Activated CD4-positive, alpha-beta T cell treated with anti-CD3 and anti-CD28 coated beads, Interleukin-2, amount 50 U/mL, for 1 hour (primary cell): ENCODE measurements around the gene MOSPD3.
"Not testable (repeated sequence)": the region's sequence is repeated elsewhere in the genome, so short reads cannot be mapped to it uniquely, and the experiment has no call there.

ENCODE experiments used
- DNase-seq: peaks from one replicate; pipeline ENCODE4 v3.0.0-alpha.2; 2020

Gene MOSPD3

DNA sequence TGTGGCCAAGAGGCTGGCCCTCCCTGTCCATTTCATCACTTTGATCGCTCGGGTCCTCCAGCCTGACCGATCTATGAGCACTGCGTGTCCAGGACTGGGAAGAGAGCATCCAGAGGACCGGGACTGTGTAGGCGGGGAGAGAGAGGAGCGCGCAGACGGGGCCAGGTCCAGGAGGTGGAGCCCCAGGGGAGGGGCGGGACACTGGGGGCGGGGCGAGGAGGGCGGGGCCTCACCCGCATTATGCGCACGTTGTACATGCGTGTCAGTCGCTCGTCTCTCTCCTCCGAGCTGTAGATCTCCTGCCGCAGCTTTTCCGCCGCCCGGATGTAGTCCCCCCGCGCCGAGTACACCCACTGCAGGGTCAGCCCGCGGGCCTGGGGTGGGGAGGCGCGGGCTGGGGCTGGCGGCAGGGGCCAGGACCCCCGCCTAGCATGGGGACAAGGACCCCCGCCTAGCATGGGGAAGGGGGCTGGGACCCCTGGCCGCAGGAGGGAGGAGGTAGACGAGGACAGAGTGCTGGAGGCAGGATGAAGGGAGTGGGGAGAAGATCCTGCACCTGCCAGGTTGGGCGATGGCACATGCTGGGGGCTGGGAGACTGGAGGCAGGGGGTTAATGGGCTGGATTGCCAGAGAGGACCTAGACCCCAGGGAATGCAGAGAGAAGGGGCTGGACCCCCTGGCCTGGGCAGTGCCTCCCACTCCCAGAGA is 14.3 kb downstream of the MOSPD3 start:
- DNase-seq = peak; percentile 88

DNA sequence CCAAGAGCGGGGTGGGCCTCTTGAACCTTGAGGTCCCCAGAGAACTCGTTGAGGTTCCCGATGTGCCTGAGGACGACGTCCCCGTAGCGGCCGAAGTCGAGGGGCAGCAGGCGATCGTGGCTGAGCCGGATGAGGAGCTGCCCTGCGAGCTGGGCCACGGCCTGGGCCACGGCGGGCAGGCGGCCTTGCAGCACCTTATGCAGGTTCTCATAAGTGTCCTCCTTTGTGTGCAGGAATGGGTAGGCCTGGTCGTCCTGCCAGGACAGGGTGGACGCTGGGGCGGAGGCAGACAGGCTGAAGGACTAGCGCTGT is 14.9 kb downstream of the MOSPD3 start:
- no peak for DNase-seq

GRCh38 chr7:100629117-100629716 is 16.9 kb downstream of the MOSPD3 start:
- no peak for DNase-seq

- DNase-seq = no peak
Measured at GRCh38 chr7:100630066-100630465, 17.7 kb downstream of the MOSPD3 start.

GRCh38 chr7:100632951-100633717 is 20.8 kb downstream of the MOSPD3 start:
- DNase-seq = peak; percentile 47

GRCh38 chr7:100639995-100640516 is 27.7 kb downstream of the MOSPD3 start:
- DNase-seq = no peak

DNA sequence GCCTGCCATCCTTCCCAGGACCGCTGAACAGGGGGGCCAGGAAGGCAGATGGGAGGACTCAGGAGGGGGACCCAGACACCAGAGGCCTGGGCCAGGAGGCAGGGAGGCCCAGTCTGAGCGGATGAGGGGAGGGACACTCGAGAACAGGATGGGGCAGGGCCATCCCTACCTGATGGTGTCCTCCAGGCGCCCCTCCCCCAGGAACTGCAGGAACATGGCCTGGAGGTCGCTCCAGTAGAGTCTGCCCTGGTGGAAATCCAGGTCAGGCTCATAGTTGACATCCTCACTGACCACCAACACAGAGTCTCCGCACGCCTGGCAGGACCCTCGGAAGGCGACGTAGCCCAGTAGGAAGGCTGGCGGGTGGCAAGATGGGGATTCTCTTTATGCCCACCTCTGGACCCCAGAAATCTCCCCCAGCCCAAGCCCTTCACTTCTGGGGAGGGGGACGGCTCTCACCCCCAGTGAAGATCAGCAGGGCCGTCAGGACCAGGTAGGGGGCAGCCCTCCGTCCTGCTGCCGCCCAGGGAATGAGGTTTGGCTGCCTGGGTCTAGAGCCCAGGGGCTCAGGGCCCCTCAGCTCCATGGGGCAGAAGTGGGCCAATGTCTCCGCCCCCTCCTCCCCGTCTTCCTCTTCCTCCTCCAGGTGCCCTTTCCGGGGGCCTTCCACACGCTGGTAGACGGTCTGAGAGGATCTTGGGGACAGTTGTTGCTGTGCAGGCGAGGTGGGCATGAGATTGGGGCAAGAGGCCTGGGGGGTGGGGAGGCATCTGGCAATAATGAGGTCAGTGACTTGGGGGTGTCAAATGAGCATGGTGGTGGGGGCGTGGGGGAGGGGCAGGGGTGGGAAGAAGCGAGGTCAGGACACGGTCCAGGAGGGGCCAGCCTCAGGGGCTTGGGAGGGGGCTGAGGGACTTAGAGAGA is 28.4 kb downstream of the MOSPD3 start:
- DNase-seq = no peak

DNA sequence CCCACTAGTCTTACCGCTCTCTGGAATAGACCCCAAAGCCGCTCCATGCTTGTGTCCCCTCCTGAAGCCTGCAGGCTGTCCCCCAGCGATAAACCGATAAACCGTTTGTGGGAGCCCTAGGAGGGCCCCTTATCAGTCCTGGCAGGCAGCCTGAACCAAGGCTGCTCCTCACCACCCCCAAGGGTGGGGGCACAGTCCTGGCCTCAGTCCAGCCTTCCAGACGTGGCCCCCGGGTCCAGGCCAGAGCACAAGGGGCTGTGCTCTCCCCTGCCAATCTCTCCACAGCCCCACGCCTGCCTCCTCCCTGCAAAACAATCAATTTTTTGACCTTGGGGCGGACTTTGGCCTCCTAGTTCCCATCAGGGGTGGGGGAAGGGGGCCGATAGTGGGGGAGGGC is 29.1 kb downstream of the MOSPD3 start, which contains the start of gene TFR2:
Gene TFR2 (minus strand): TSS at position 90 of the 397 bp plus-strand sequence. CDS start 43 bp downstream, at position 47.
- DNase-seq = no peak

- DNase-seq = no peak
Measured at GRCh38 chr7:100641860-100642533, 29.7 kb downstream of the MOSPD3 start.

GRCh38 chr7:100642534-100642907 is 30.2 kb downstream of the MOSPD3 start:
- no peak for DNase-seq

GRCh38 chr7:100649826-100650565 is 37.7 kb downstream of the MOSPD3 start:
- no peak for DNase-seq

DNA sequence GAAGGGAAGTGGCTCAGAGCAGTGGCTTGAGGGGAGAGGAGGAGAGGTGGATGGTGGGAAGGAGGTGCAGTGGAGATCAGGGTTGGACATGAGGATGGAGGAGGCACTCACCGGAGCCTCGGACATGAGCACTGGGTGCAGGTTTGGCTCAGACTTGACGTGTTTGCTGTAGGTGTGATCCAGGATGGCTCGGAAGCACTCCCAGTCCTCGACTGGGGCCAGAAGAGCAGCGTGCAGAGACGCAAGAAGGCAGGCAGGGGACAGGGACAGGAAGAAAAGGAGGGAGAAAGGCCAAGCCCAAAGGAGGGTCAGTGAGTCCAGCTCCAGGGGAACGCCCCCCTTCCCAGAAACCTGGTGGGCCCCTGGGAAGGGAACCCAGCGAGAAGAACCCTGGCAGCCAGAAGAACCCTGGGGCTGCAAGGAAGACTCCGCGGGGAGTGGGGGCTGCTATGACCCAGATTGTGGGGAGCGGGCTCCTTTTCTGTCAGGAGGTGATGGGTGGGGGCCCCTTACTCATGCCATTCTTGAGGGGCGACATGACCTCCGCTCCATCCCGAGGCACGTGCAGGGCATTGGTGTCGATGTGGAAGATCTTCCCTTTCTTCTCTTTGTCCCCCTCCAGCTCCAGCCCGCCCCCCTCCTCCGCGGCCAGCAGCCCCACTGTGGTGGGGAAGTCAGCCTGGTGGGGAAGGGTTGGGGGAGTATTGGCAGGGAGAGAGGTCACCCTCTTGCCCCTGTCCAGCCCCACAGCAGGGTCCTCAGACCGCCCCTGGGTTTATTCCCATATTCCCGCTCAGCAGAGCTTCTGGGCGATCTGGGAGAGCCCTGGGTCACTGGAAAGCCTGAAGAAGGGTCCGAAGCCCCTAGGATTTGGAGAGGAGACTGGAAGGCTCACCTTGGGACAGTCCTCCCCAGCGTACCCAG is 42.8 kb downstream of the MOSPD3 start:
- no peak for DNase-seq

DNA sequence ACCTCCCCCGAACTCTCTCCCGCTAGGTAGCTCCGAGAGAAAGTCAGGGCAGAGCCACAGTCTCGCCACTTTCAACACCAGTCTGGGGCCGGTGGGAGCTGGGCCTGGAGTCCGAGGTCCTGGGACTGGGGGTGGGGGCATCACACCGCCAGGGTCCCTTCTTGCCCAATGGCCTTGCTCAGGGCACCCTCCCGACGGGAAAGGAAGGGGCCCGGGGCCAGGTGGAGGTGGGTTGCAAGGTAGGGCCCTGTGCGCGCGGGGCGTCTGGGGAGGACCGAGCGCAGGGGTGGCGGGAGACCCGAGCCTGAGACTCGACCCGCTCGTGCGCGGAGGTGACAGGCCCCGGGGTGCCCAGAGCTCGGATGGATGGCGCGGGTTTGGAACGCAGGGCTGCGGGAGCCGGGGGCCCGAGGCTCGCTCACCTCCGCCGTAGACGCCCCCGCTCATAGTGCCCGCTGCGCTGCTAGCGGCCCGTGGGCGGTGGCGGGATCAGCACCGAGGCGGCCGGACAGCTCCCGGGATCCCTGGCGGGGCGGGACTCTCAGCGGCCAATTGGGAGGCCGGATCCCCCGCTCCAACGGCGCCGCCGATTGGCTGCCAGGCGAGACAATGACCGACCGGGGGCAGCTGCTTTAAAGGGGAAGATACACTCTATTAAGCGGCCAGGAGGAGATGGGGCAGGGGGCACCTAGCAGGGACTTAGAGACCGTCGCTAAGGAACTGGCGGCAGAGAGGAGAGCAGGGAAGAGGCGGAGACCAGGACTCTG is 43.8 kb downstream of the MOSPD3 start, which contains the start of gene ACTL6B:
Gene ACTL6B (minus strand): TSS at position 541 of the 767 bp plus-strand sequence. CDS start 94 bp downstream, at position 447.
- peak; percentile 49 for DNase-seq

GRCh38 chr7:100662194-100662776 is 49.9 kb downstream of the MOSPD3 start:
- not testable (repeated sequence) for DNase-seq
